Measurements from ENCODE around the gene MMADHC. TPM values are rescaled to one million over a fixed set of nuclear protein-coding genes. Genes with fewer than 3 reads are reported as not detected.

The MMADHC gene
- total RNA-seq, 1 donor from 2014 or later = 69.6 TPM

DNA sequence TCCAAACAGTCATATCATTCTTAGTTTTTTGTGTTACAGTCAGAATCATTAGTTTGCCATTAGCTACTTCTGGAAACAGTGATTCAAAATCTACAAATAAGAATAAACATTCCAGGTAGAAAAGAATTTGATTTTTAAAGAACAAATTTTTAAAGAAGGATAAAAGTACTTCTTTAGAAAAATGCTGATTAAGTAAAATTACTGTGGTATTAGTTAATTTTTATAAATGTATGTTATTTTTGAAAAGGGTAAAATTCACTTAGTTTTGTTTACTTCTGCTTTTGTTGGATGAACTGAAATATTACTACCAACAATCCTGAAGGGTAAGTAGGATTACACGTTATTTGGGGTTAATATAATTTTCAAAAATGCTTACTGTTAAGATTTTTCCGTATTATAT, 11.8 kb downstream of the MMADHC start:
- ATAC-seq (ENCODE audit: low read depth) = no peak
- H3K36me3 Mint-ChIP-seq (ENCODE audit: low read depth) = peaks cover 70% of the 10 kb centered on the region
- H3K4me3 Mint-ChIP-seq = no peak overlapping the region
- TF ChIP-seq, protein P1, sequence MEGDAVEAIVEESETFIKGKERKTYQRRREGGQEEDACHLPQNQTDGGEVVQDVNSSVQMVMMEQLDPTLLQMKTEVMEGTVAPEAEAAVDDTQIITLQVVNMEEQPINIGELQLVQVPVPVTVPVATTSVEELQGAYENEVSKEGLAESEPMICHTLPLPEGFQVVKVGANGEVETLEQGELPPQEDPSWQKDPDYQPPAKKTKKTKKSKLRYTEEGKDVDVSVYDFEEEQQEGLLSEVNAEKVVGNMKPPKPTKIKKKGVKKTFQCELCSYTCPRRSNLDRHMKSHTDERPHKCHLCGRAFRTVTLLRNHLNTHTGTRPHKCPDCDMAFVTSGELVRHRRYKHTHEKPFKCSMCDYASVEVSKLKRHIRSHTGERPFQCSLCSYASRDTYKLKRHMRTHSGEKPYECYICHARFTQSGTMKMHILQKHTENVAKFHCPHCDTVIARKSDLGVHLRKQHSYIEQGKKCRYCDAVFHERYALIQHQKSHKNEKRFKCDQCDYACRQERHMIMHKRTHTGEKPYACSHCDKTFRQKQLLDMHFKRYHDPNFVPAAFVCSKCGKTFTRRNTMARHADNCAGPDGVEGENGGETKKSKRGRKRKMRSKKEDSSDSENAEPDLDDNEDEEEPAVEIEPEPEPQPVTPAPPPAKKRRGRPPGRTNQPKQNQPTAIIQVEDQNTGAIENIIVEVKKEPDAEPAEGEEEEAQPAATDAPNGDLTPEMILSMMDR (IDR thresholded peaks at IDR 0.05) = no peak
- H3K27ac Mint-ChIP-seq = no peak overlapping the region
- DNase-seq = no peak
- intact Hi-C loops (cut with micrococcal nuclease) = no loop called here
- no peaks in the 10 kb centered on the region for H3K27me3 Mint-ChIP-seq
- peaks cover 17% of the 10 kb centered on the region for H3K4me1 Mint-ChIP-seq
- ChIA-PET POLR2A (no interaction called here), CTCF (no interaction called here)
- no peaks in the 10 kb centered on the region for H3K9me3 Mint-ChIP-seq

DNA sequence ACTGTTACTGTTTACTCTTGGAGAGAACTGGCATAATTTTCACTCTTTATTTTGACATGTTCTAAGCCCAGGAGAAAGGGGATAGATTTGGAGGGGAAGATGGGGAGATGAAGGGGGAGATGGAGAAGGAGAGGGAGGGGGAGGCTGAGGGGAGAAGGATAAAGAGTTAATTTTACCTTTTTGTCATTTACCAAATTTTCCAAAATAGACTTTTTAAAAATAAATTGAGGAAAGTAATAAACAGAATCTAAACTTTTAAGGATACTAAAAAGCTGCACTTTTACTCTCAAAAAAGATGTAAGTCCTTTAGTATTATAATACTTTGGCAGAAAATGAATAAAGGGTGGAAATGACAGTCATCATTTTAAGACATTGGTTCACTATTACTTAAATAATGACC, 12.3 kb downstream of the MMADHC start:
- ATAC-seq (ENCODE audit: low read depth) (no peak), DNase-seq (no peak)
- TF ChIP-seq, protein P1 (IDR thresholded peaks at IDR 0.05) = no peak
- intact Hi-C loops (cut with micrococcal nuclease) = no loop called here
- H3K27me3 Mint-ChIP-seq = no peaks in the 10 kb centered on the region
- no peak overlapping the region for H3K4me3 Mint-ChIP-seq
- POLR2A ChIA-PET = no interaction called here
- CTCF ChIA-PET = no interaction called here
- no peaks in the 10 kb centered on the region for H3K9me3 Mint-ChIP-seq
- H3K27ac Mint-ChIP-seq = no peak overlapping the region
- peaks cover 66% of the 10 kb centered on the region for H3K36me3 Mint-ChIP-seq (ENCODE audit: low read depth)
- peaks cover 14% of the 10 kb centered on the region for H3K4me1 Mint-ChIP-seq

DNA sequence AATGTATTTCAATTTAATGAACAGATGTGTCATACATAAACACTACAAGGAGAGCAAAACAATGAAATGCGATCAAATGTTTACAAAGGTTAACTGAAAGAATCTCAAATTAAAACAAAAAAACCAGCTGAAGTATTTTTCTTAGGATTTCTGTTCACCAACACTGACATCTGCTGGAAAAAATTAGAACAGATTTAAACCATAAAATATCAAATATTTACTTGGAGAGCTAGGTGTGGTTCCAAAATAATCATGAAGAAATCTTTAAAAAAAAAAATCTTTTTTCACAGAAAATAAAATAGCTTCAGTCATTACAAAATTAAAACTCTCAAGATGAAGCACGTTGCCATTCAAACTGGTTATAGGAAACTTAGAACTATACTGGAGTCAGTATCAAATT, 13.8 kb downstream of the MMADHC start:
- TF ChIP-seq, protein P1 (IDR thresholded peaks at IDR 0.05) = no peak
- Mint-ChIP-seq H3K27ac (no peak overlapping the region), H3K9me3 (no peaks in the 10 kb centered on the region), H3K27me3 (no peaks in the 10 kb centered on the region), H3K36me3 (ENCODE audit: low read depth) (peaks cover 71% of the 10 kb centered on the region), H3K4me1 (peaks cover 7% of the 10 kb centered on the region), H3K4me3 (no peak overlapping the region)
- intact Hi-C loops (cut with micrococcal nuclease) = no loop called here
- ATAC-seq (ENCODE audit: low read depth) (no peak), DNase-seq (no peak)
- CTCF ChIA-PET = interaction anchor here (1.0 to 1.5 kb wide), 2 partner anchors 13 to 557 kb away, joined by 4 read pairs; no protein-coding TSS in a partner anchor
- POLR2A ChIA-PET = interaction anchor here (2.2 kb wide), 1 partner anchor 13 kb away, joined by 6 read pairs; the partner anchor contains the start of gene MMADHC

DNA sequence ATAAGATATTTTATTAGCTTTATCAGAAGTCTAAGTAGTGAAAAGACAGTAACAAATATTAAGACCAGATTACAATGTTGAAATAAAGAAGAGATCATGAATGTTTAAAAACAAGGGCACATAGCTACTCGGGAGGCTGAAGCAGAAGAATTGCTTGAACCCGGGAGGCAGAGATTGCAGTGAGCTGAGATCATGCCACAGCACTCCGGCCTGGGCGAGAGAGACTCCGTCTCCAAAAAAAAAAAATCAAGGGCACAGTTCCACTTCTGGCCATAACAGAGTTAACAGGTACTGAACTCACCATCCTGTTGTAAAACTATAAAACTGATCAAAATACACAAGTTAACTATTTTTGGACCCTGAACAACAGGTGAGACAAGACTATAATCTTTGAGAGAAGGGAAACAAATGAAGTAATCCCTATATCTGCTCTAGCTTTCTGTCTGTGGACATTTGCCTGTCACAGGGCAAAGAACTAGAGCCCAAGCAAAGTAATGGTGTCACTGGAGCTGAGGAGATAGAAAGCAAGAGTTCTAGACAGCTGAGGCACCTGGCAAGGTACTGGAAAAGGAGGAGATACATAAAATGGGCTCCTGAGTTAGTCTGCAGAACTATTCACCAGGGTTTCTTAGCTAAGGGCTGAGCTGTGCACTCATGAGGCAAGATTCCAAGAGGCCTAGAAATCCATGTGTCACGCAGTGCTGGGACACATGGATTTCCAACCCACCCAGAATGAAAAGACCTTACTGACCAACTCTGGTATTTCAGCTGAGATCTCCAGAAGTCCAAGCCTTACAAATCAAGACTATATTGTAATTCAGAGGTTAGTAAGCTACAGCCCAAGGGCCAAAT, 15.2 kb downstream of the MMADHC start:
- TF ChIP-seq, protein P1 (IDR thresholded peaks at IDR 0.05) = no peak
- Mint-ChIP-seq H3K27ac (no peak overlapping the region), H3K4me1 (no peaks in the 10 kb centered on the region), H3K36me3 (ENCODE audit: low read depth) (peaks cover 69% of the 10 kb centered on the region), H3K9me3 (no peaks in the 10 kb centered on the region), H3K4me3 (no peak overlapping the region), H3K27me3 (no peaks in the 10 kb centered on the region)
- ATAC-seq (ENCODE audit: low read depth) (no peak), DNase-seq (no peak)
- POLR2A ChIA-PET = interaction anchor here (0.6 to 2.2 kb wide), 2 partner anchors 15 to 1063 kb away, joined by 6 to 7 read pairs; partner anchors contain the start of gene MMADHC
- CTCF ChIA-PET = interaction anchor here (0.8 to 1.6 kb wide), 3 partner anchors 9 to 555 kb away, joined by 3 to 6 read pairs (median 4); no protein-coding TSS in a partner anchor
- intact Hi-C loops (cut with micrococcal nuclease) = no loop called here

DNA sequence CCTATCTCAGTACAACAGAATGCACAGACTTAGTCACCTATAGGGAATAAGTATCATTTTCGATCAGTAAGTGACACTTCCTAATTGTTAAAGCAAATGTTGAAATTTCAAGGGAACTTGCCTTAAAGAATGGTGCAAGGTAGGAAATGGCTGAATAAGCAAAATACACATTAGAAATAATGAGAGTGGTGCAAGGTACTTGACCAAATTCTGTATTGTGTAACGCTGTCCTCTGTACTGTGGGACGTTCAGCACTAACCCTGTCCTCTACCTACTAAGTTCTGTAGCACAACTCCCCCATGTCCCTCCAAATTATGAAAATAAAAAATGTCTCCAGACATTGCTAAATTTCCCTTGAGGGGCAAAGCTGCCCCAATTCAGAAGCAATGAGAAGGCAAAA, 19.4 kb downstream of the MMADHC start:
- Mint-ChIP-seq H3K9me3 (no peaks in the 10 kb centered on the region), H3K4me3 (no peak overlapping the region), H3K36me3 (ENCODE audit: low read depth) (peaks cover 59% of the 10 kb centered on the region), H3K27ac (no peak overlapping the region), H3K27me3 (no peaks in the 10 kb centered on the region), H3K4me1 (peaks cover 6% of the 10 kb centered on the region)
- no peak for DNase-seq
- intact Hi-C loops (cut with micrococcal nuclease) = loop anchor here (10.0 kb wide), 2 partner anchors 793 to 1063 kb away; no protein-coding TSS in a partner anchor
- TF ChIP-seq, protein P1 (IDR thresholded peaks at IDR 0.05) = no peak
- ATAC-seq (ENCODE audit: low read depth) = no peak
- ChIA-PET POLR2A (no interaction called here), CTCF (no interaction called here)
